RKO (cell line): ENCODE data around the gene OR10K2.

Experiments
- DNase-seq: peaks from one replicate; pipeline ENCODE4 v3.0.0-alpha.2; 2016; ENCODE audit warnings: low spot score

Gene OR10K2

GRCh38 chr1:158371188-158371953 is 54.7 kb downstream of the OR10K2 start:
- no peak for DNase-seq
